Midbrain (tissue), 1 donor: Measurements from ENCODE around the gene PHOX2B.
"Not testable (repeated sequence)": the region's sequence is repeated elsewhere in the genome, so short reads cannot be mapped to it uniquely, and the experiment has no call there.

ENCODE experiments used
- DNase-seq: peaks from one replicate; lab custom pipeline; 2025; lab: John Stamatoyannopoulos, UW

PHOX2B gene

GRCh38 chr4:41748074-41748570 is 403 bp downstream of the PHOX2B start:
- DNase-seq = no peak

DNA sequence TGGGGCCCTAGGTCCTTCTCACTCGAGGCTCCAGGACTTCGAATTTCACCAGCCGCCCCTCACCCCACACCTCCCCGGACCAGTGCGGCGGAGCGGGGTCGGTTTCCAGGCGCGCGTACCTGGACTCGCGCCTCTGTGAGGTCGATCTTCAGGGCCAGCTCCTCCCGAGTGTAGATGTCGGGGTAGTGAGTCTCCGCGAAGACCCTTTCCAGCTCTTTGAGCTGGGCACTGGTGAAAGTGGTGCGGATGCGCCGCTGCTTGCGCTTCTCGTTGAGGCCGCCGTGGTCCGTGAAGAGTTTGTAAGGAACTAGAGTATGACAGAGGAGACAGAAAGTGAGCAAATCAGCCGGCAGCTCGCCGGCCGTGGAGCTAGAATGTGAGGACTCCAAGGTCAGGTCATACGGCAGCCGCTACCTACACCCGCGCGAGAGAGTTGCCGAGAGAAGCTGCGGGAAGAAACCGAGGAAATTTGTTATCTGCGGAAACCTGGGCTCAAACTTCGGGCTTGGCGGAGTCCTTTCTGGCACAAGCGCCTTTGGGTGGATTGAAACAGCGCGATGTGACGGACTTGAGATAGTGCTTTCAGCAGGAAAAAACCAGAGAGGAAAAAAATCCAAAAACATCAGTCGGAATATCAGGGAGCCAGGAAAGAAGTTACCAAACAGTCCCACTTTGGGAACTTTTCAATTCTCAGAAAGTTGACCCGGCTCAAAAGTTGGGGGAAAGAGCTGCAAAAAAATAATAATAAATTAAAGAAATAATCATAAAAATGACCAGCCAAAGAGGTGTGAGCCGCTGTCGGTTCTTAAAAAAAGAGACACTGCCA is 1.1 kb downstream of the PHOX2B start:
- no peak for DNase-seq

GRCh38 chr4:41746440-41747229 is 1.9 kb downstream of the PHOX2B start:
- DNase-seq = no peak

GRCh38 chr4:41746025-41746439 is 2.5 kb downstream of the PHOX2B start:
- no peak for DNase-seq

- DNase-seq = no peak
Observed at GRCh38 chr4:41745292-41746024, 3.1 kb downstream of the PHOX2B start.

DNA sequence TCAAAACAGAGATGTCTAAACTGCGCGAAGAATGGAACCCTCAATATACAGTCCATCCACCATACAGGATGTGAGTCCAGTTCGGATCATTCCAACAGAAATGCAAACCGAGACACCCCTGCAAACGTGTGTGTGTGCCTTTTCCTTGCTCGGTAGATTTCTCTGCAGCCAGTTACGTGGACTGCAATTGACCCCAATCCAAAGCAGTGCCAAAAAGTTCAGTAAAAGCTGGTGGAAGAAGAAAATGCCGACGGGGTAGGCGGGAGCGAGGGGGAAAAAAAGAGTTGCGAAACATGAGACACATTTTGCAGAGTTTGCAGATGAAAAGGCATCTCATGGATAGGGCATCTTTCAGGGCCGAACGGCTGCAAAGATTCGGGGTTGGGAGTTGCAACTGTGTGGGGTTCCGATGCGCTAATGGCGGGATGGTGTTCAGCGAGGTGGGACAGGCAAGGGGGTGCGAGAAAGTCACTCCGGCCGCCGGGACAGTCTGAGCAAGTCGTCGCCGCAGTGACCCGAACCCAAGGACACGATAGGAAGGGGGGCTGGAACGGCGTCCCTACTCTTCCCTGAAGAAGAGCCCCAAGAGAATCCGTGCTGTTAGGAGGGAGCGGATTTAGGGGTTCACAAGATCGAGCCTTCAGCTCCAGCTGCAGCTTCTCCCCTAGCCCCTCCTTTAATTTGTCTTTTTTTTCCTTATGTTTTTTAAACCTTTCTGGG is 3.8 kb downstream of the PHOX2B start:
- DNase-seq = no peak

DNA sequence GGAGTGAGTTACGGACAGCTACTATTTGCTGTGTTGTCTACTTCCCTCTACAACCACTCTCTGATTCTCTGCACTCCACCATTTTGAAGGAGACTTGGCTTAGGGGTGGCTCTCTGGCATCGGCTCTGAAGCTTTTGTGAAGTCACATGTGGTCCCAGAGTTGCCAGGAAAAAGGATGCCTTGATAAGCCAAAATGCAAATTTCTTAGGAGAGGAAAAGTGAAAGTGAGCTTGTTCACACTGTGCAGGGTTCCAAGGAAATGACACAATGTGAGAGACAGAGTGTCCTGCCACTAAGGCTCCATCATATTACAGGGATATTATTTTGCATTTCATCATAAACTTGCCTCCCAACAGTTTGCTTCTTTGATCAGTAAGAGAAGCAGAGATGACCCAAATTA is 7.2 kb downstream of the PHOX2B start:
- no peak for DNase-seq

GRCh38 chr4:41737491-41737890 is 11.0 kb downstream of the PHOX2B start:
- not testable (repeated sequence) for DNase-seq

GRCh38 chr4:41734371-41734770 is 14.2 kb downstream of the PHOX2B start:
- no peak for DNase-seq

- no peak for DNase-seq
Observed at GRCh38 chr4:41731569-41732126, 16.9 kb downstream of the PHOX2B start.

DNA sequence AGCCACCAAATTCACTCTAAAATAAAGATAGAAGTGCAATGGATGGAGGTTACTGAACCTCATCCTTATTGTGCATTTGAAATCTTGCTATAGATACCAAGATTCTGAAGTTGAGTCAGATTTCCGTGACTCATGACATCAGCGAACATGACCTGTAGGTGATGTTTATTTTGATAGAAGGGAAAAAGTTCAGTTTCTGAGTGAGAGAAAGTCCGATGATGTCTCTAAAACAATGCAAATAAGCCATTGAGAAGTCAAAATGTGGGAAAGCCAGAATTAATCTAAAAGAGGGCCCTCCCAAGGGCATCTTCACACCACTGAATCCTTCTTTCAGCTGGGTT is 20.0 kb downstream of the PHOX2B start:
- DNase-seq = no peak

- no peak for DNase-seq
Observed at GRCh38 chr4:41727861-41728572, 20.5 kb downstream of the PHOX2B start.

GRCh38 chr4:41725254-41725653 is 23.3 kb downstream of the PHOX2B start:
- no peak for DNase-seq

DNA sequence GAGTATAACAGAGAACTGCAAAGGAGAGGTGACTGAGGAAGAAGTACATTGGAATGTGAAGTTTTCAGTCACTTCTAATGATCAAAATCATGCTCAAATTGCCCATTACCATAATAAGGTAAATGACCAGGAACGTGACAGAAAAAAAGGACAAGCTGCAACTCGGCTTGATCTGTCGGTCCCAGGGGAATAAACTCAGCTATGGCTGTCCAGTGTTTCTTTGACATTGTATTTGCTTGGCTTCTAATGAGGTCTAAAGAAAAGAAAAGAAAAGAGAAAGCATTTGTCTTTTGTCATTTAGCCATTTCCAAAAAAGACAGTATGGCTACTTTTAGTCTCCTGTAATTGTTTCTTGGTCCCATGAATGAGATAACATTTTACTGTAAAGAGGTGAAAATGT is 25.2 kb downstream of the PHOX2B start:
- DNase-seq = no peak

DNA sequence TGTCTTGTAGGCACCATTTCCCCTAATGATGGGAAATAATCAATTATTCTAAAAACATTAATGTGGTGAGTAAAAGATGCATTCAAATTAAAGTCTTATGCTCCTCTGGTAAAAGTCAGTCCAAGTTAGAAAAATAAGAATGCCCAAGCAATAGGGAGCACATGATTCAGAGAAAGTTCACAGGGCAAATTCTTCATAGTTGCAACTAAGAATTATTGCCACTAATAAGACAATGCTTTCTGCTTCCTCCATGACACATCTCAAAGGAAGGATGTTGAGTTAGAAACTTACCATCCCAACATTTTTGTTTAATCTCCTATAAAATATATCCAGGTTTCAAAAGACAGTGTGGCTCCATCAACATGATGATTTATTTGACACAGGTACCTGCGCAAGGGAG is 26.3 kb downstream of the PHOX2B start:
- no peak for DNase-seq

GRCh38 chr4:41719417-41719816 is 29.1 kb downstream of the PHOX2B start:
- no peak for DNase-seq

DNA sequence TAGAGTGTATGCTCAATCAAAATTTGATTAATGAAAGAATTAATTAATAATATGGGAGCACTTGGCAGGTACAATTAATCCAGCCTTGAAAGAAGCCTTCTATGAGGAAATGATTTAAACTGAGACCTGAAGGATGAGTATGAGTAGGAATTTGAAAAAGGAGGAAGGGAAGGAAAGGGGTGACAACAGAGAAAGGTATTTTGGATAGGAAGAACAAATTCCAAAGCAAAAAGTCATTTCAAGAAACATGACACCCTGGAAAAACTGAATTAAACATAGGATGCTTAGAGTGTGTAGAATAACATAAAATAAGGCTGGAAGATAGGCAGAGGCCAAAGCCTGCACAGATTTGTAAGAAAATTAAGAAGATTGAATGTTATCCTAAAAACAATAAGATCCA is 29.6 kb downstream of the PHOX2B start:
- DNase-seq = no peak

DNA sequence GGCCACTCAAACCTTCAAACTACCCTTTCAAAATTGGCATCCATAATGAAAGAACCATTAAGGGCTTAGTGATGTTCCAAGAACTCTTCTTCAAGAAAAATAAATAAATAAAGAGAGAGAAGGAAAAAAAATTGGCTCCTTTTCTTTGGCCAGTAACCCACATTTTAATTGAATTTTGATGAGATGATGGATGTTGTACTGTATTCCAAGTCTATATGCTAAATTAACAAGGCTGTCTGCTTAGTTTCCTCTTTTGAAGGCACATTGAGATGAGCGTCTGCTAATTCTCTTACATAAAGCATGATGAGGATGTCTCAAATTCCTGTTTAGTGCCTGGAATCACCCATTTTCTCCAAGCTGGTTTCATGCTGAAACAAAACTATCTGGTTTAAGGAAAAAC is 33.4 kb downstream of the PHOX2B start:
- DNase-seq = no peak

DNA sequence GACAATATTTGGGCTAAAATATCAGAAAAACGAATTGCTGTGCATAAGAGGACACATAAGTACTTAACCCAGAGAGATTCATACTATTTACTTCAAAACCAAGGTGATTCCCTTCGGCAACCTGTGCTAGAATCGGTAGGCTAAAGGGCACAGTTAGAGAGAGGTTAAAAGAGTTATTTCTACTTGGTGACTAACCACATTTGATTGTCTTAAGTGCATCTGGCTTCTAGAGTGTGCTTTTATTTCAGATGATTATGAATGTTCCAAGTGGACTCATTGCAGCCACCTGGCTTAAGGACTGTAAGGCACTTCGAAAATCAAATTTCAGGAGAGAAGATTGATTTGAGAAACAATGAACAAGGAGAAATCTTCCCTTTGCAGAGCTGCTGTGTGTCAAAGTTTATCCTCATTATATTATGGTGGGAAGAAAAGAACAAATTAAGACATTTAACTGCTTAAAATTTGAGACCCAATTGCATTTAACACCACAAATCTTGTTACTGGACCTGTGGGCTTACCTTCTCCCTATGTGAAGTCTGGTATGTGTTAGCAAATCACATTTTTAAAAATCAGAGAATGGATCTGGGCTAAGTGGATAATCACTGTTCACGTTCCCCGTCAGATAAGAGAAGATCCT is 34.0 kb downstream of the PHOX2B start:
- no peak for DNase-seq

GRCh38 chr4:41713768-41714167 is 34.8 kb downstream of the PHOX2B start:
- no peak for DNase-seq
